ENCODE measurements around the gene ZNF567.
A peak's percentile ranks its signal among the peaks of the same experiment; 100 is the strongest.
"Not testable (repeated sequence)": the region's sequence is repeated elsewhere in the genome, so short reads cannot be mapped to it uniquely, and the experiment has no call there.

ZNF567 gene

GRCh38 chr19:36686365-36687213 lies 823 bp upstream of the ZNF567 start:
- H3K27ac ChIP-seq (ENCODE audit: low read length) = peak overlapping the region; percentile 42
- peaks cover 16 to 45% of the 10 kb centered on the region in 2 donors for H3K36me3 ChIP-seq (ENCODE audit: control insufficient read depth in 1 of 2, insufficient read depth in 2 of 2, low read length in 2 of 2)
- no peaks in the 10 kb centered on the region for H3K27me3 ChIP-seq (ENCODE audit: low read depth, low read length)
- H3K4me1 ChIP-seq (ENCODE audit: control insufficient read depth in 1 of 2, insufficient read depth in 2 of 2, low read length in 2 of 2) = peaks cover 3 to 18% of the 10 kb centered on the region in 2 donors
- H3K9me3 ChIP-seq (ENCODE audit: control insufficient read depth in 1 of 2, low read length in 2 of 2) = peaks cover 0 to 2% of the 10 kb centered on the region in 2 donors
- peak overlapping the region; percentile 80 to 92 for H3K4me3 ChIP-seq (ENCODE audit: low read depth in 1 of 2, low read length in 2 of 2)

GRCh38 chr19:36688058-36688457 lies 646 bp downstream of the ZNF567 start:
- peak overlapping the region; percentile 30 for H3K27ac ChIP-seq (ENCODE audit: low read length)

GRCh38 chr19:36707134-36707533 lies 19.7 kb downstream of the ZNF567 start:
- H3K27ac ChIP-seq (ENCODE audit: low read length) = no peak overlapping the region
- H3K4me3 ChIP-seq (ENCODE audit: low read depth in 1 of 2, low read length in 2 of 2) = peak overlapping the region; percentile 11 to 34
- H3K4me1 ChIP-seq (ENCODE audit: control insufficient read depth in 1 of 2, insufficient read depth in 2 of 2, low read length in 2 of 2) = no peaks in the 10 kb centered on the region
- peaks cover 8 to 75% of the 10 kb centered on the region in 2 donors for H3K36me3 ChIP-seq (ENCODE audit: control insufficient read depth in 1 of 2, insufficient read depth in 2 of 2, low read length in 2 of 2)
- H3K27me3 ChIP-seq (ENCODE audit: low read depth, low read length) = no peaks in the 10 kb centered on the region
- peaks cover 57 to 78% of the 10 kb centered on the region in 2 donors for H3K9me3 ChIP-seq (ENCODE audit: control insufficient read depth in 1 of 2, low read length in 2 of 2)

More at GRCh38 chr19:36688058-36688457, 646 bp downstream of the ZNF567 start:
- peaks cover 0 to 4% of the 10 kb centered on the region in 2 donors for H3K9me3 ChIP-seq (ENCODE audit: control insufficient read depth in 1 of 2, low read length in 2 of 2)
- no peaks in the 10 kb centered on the region for H3K27me3 ChIP-seq (ENCODE audit: low read depth, low read length)
- H3K4me1 ChIP-seq (ENCODE audit: control insufficient read depth in 1 of 2, insufficient read depth in 2 of 2, low read length in 2 of 2) = peaks cover 3 to 18% of the 10 kb centered on the region in 2 donors
- H3K4me3 ChIP-seq (ENCODE audit: low read depth in 1 of 2, low read length in 2 of 2) = peak overlapping the region; percentile 80 to 92
- peaks cover 23 to 55% of the 10 kb centered on the region in 2 donors for H3K36me3 ChIP-seq (ENCODE audit: control insufficient read depth in 1 of 2, insufficient read depth in 2 of 2, low read length in 2 of 2)

- Histone ChIP-seq H3K4me3 (ENCODE audit: low read depth in 1 of 2, low read length in 2 of 2) (peak overlapping the region in 1 of 2 donors; percentile 34), H3K27ac (ENCODE audit: low read length) (no peak overlapping the region), H3K4me1 (ENCODE audit: control insufficient read depth in 1 of 2, insufficient read depth in 2 of 2, low read length in 2 of 2) (no peaks in the 10 kb centered on the region), H3K36me3 (ENCODE audit: control insufficient read depth in 1 of 2, insufficient read depth in 2 of 2, low read length in 2 of 2) (peaks cover 25 to 89% of the 10 kb centered on the region in 2 donors), H3K27me3 (ENCODE audit: low read depth, low read length) (no peaks in the 10 kb centered on the region), H3K9me3 (ENCODE audit: control insufficient read depth in 1 of 2, low read length in 2 of 2) (peaks cover 68 to 91% of the 10 kb centered on the region in 2 donors)
These were observed 22.0 kb downstream of the ZNF567 start for GRCh38 chr19:36709423-36709822.

- peak overlapping the region; percentile 50 to 55 for H3K4me3 ChIP-seq (ENCODE audit: low read depth in 1 of 2, low read length in 2 of 2)
- H3K9me3 ChIP-seq (ENCODE audit: control insufficient read depth in 1 of 2, low read length in 2 of 2) = peaks cover 62 to 83% of the 10 kb centered on the region in 2 donors
These were observed 32.5 kb downstream of the ZNF567 start for GRCh38 chr19:36719687-36720556.

GRCh38 chr19:36736166-36736565 lies 48.8 kb downstream of the ZNF567 start:
- Histone ChIP-seq H3K36me3 (ENCODE audit: control insufficient read depth in 1 of 2, insufficient read depth in 2 of 2, low read length in 2 of 2) (peaks cover 0 to 39% of the 10 kb centered on the region in 2 donors), H3K4me3 (ENCODE audit: low read depth in 1 of 2, low read length in 2 of 2) (peak overlapping the region in 1 of 2 donors; percentile 63), H3K9me3 (ENCODE audit: control insufficient read depth in 1 of 2, low read length in 2 of 2) (peaks cover 26 to 91% of the 10 kb centered on the region in 2 donors)
- H3K27ac ChIP-seq (ENCODE audit: low read length); H3K4me1 ChIP-seq (ENCODE audit: control insufficient read depth in 1 of 2, insufficient read depth in 2 of 2, low read length in 2 of 2); H3K27me3 ChIP-seq (ENCODE audit: low read depth, low read length): not testable (repeated sequence)

More at GRCh38 chr19:36719687-36720556, 32.5 kb downstream of the ZNF567 start:
- Histone ChIP-seq H3K36me3 (ENCODE audit: control insufficient read depth in 1 of 2, insufficient read depth in 2 of 2, low read length in 2 of 2) (peaks cover 43 to 81% of the 10 kb centered on the region in 2 donors), H3K4me1 (ENCODE audit: control insufficient read depth in 1 of 2, insufficient read depth in 2 of 2, low read length in 2 of 2) (no peaks in the 10 kb centered on the region), H3K27ac (ENCODE audit: low read length) (no peak overlapping the region), H3K27me3 (ENCODE audit: low read depth, low read length) (no peaks in the 10 kb centered on the region)

- H3K27ac ChIP-seq (ENCODE audit: low read length) = no peak overlapping the region
- H3K36me3 ChIP-seq (ENCODE audit: control insufficient read depth in 1 of 2, insufficient read depth in 2 of 2, low read length in 2 of 2) = peaks cover 17 to 86% of the 10 kb centered on the region in 2 donors
- peak overlapping the region in 1 of 2 donors; percentile 51 for H3K4me3 ChIP-seq (ENCODE audit: low read depth in 1 of 2, low read length in 2 of 2)
- H3K9me3 ChIP-seq (ENCODE audit: control insufficient read depth in 1 of 2, low read length in 2 of 2) = peaks cover 60 to 93% of the 10 kb centered on the region in 2 donors
- no peaks in the 10 kb centered on the region for H3K27me3 ChIP-seq (ENCODE audit: low read depth, low read length)
- no peaks in the 10 kb centered on the region for H3K4me1 ChIP-seq (ENCODE audit: control insufficient read depth in 1 of 2, insufficient read depth in 2 of 2, low read length in 2 of 2)
These were observed 58.5 kb downstream of the ZNF567 start for GRCh38 chr19:36745870-36746269.

- no peaks in the 10 kb centered on the region for H3K27me3 ChIP-seq (ENCODE audit: low read depth, low read length)
- H3K36me3 ChIP-seq (ENCODE audit: control insufficient read depth in 1 of 2, insufficient read depth in 2 of 2, low read length in 2 of 2) = peaks cover 19 to 93% of the 10 kb centered on the region in 2 donors
- peaks cover 75 to 95% of the 10 kb centered on the region in 2 donors for H3K9me3 ChIP-seq (ENCODE audit: control insufficient read depth in 1 of 2, low read length in 2 of 2)
- H3K27ac ChIP-seq (ENCODE audit: low read length) = no peak overlapping the region
- H3K4me3 ChIP-seq (ENCODE audit: low read depth in 1 of 2, low read length in 2 of 2) = peak overlapping the region; percentile 40 to 51
- no peaks in the 10 kb centered on the region for H3K4me1 ChIP-seq (ENCODE audit: control insufficient read depth in 1 of 2, insufficient read depth in 2 of 2, low read length in 2 of 2)
These were observed 60.3 kb downstream of the ZNF567 start for GRCh38 chr19:36747750-36748149.

GRCh38 chr19:36748431-36749275 lies 61.2 kb downstream of the ZNF567 start:
- Histone ChIP-seq H3K36me3 (ENCODE audit: control insufficient read depth in 1 of 2, insufficient read depth in 2 of 2, low read length in 2 of 2) (peaks cover 19 to 93% of the 10 kb centered on the region in 2 donors), H3K9me3 (ENCODE audit: control insufficient read depth in 1 of 2, low read length in 2 of 2) (peaks cover 72 to 94% of the 10 kb centered on the region in 2 donors), H3K27ac (ENCODE audit: low read length) (no peak overlapping the region), H3K4me3 (ENCODE audit: low read depth in 1 of 2, low read length in 2 of 2) (peak overlapping the region; percentile 40 to 51), H3K27me3 (ENCODE audit: low read depth, low read length) (no peaks in the 10 kb centered on the region), H3K4me1 (ENCODE audit: control insufficient read depth in 1 of 2, insufficient read depth in 2 of 2, low read length in 2 of 2) (no peaks in the 10 kb centered on the region)

GRCh38 chr19:36749613-36750012 lies 62.2 kb downstream of the ZNF567 start:
- H3K27ac ChIP-seq (ENCODE audit: low read length); H3K4me1 ChIP-seq (ENCODE audit: control insufficient read depth in 1 of 2, insufficient read depth in 2 of 2, low read length in 2 of 2); H3K27me3 ChIP-seq (ENCODE audit: low read depth, low read length): not testable (repeated sequence)
- Histone ChIP-seq H3K36me3 (ENCODE audit: control insufficient read depth in 1 of 2, insufficient read depth in 2 of 2, low read length in 2 of 2) (peaks cover 19 to 98% of the 10 kb centered on the region in 2 donors), H3K4me3 (ENCODE audit: low read depth in 1 of 2, low read length in 2 of 2) (peak overlapping the region; percentile 5 to 51), H3K9me3 (ENCODE audit: control insufficient read depth in 1 of 2, low read length in 2 of 2) (peaks cover 68 to 93% of the 10 kb centered on the region in 2 donors)
